Activated CD8-positive, alpha-beta T cell treated with anti-CD3 and anti-CD28 coated beads for 36 hours (primary cell): ENCODE results near the gene ADGRV1. TPM values are rescaled to one million over a fixed set of nuclear protein-coding genes. Genes with fewer than 3 reads are reported as not detected.

ENCODE experiments used
- ATAC-seq: fragments of 200-7000 bp; cut with Tn5 transposase; one replicate; pipeline ENCODE4 v1.10.0; 2021; ENCODE audit warnings: mild to moderate bottlenecking, moderate library complexity
- CTCF ChIA-PET: fragments of 350-600 bp; sonication (Branson Sonifier 250); formaldehyde crosslinking; loops from one replicate; lab custom pipeline; 2021; ENCODE audit warnings: antibody characterized with exemption; lab: Charles Lee
- POLR2A ChIA-PET: fragments of 350-600 bp; sonication (Branson Sonifier 250); formaldehyde crosslinking; loops from one replicate; lab custom pipeline; 2021; ENCODE audit warnings: antibody characterized with exemption; lab: Charles Lee
- DNase-seq: peaks from one replicate; pipeline ENCODE4 v3.0.0-alpha.2; 2020
- H3K27ac Mint-ChIP-seq: one replicate; pipeline ENCODE4 v1.8.0; 2021; ENCODE audit warnings: mild to moderate bottlenecking, mixed read lengths
- H3K27me3 Mint-ChIP-seq: one replicate; pipeline ENCODE4 v1.8.0; 2021; ENCODE audit warnings: mixed read lengths
- H3K36me3 Mint-ChIP-seq: one replicate; pipeline ENCODE4 v1.8.0; 2021; ENCODE audit warnings: low read depth, mixed read lengths
- H3K4me1 Mint-ChIP-seq: one replicate; pipeline ENCODE4 v1.8.0; 2021; ENCODE audit warnings: low read depth, mixed read lengths
- H3K4me3 Mint-ChIP-seq: one replicate; pipeline ENCODE4 v1.8.0; 2021; ENCODE audit warnings: mild to moderate bottlenecking, moderate library complexity, mixed read lengths
- H3K9me3 Mint-ChIP-seq: one replicate; pipeline ENCODE4 v1.8.0; 2021; ENCODE audit warnings: mixed read lengths
- CTCF ChIP-seq: fragments of 200-600 bp; IDR thresholded peaks from one replicate; pipeline ENCODE4 v1.8.0; 2022; ENCODE audit warnings: antibody characterized with exemption, mild to moderate bottlenecking
- intact Hi-C: fragments of 100-400 bp; cut with micrococcal nuclease; formaldehyde crosslinking; loops from one replicate; pipeline ENCODE4 v1.10.0; 2022
- total RNA-seq, 2 experiments: library from RNA; stranded (reverse); gene quantifications; one replicate each; pipeline ENCODE4 v1.2.3, GENCODE V29; 2021

Gene ADGRV1
- total RNA-seq, 2 experiments from 2014 or later, result 0.18 TPM; not detected in 1

GRCh38 chr5:91186101-91186500 is 627.5 kb downstream of the ADGRV1 start:
- intact Hi-C loops, result no loop called here
- CTCF ChIA-PET, result no interaction called here
- peaks cover 11% of the 10 kb centered on the region for H3K27me3 Mint-ChIP-seq
- H3K4me3 Mint-ChIP-seq, result no peak overlapping the region
- TF ChIP-seq CTCF, result no peak
- no peak for ATAC-seq
- H3K27ac Mint-ChIP-seq, result no peak overlapping the region
- no peaks in the 10 kb centered on the region for H3K9me3 Mint-ChIP-seq
- DNase-seq, result no peak
- no peaks in the 10 kb centered on the region for H3K36me3 Mint-ChIP-seq
- H3K4me1 Mint-ChIP-seq, result peaks cover 7% of the 10 kb centered on the region
- POLR2A ChIA-PET, result no interaction called here

GRCh38 chr5:91187032-91187431 is 628.4 kb downstream of the ADGRV1 start:
- Mint-ChIP-seq H3K4me3 (no peak overlapping the region), H3K36me3 (no peaks in the 10 kb centered on the region), H3K27me3 (peaks cover 11% of the 10 kb centered on the region), H3K9me3 (no peaks in the 10 kb centered on the region), H3K4me1 (peaks cover 7% of the 10 kb centered on the region), H3K27ac (no peak overlapping the region)
- DNase-seq (no peak), ATAC-seq (no peak)
- no peak for TF ChIP-seq CTCF
- POLR2A ChIA-PET, result no interaction called here
- CTCF ChIA-PET, result interaction anchor here (0.9 to 1.3 kb wide), 2 partner anchors 11 to 33 kb away, joined by 3 read pairs; no protein-coding TSS in a partner anchor
- intact Hi-C loops, result no loop called here

GRCh38 chr5:91188755-91189154 is 630.2 kb downstream of the ADGRV1 start:
- DNase-seq, result no peak
- H3K27ac Mint-ChIP-seq, result no peak overlapping the region
- intact Hi-C loops, result no loop called here
- TF ChIP-seq CTCF, result no peak
- H3K4me1 Mint-ChIP-seq, result peaks cover 3% of the 10 kb centered on the region
- no peak for ATAC-seq
- H3K4me3 Mint-ChIP-seq, result no peak overlapping the region
- no peaks in the 10 kb centered on the region for H3K36me3 Mint-ChIP-seq
- H3K9me3 Mint-ChIP-seq, result no peaks in the 10 kb centered on the region
- POLR2A ChIA-PET, result no interaction called here
- peaks cover 9% of the 10 kb centered on the region for H3K27me3 Mint-ChIP-seq
- CTCF ChIA-PET, result interaction anchor here (1.4 kb wide), 1 partner anchor 257 kb away, joined by 4 read pairs; no protein-coding TSS in a partner anchor

- no peak for ATAC-seq
- POLR2A ChIA-PET, result no interaction called here
- Mint-ChIP-seq H3K27me3 (peaks cover 6% of the 10 kb centered on the region), H3K9me3 (no peaks in the 10 kb centered on the region), H3K36me3 (no peaks in the 10 kb centered on the region), H3K4me3 (no peak overlapping the region), H3K27ac (no peak overlapping the region), H3K4me1 (no peaks in the 10 kb centered on the region)
- intact Hi-C loops, result no loop called here
- TF ChIP-seq CTCF, result no peak
- DNase-seq, result no peak
- CTCF ChIA-PET, result interaction anchor here (1.4 kb wide), 1 partner anchor 258 kb away, joined by 4 read pairs; no protein-coding TSS in a partner anchor
Measured at GRCh38 chr5:91189480-91190313, 631.1 kb downstream of the ADGRV1 start.

GRCh38 chr5:91190314-91190690 is 631.7 kb downstream of the ADGRV1 start:
- TF ChIP-seq CTCF, result no peak
- Mint-ChIP-seq H3K27ac (no peak overlapping the region), H3K4me1 (no peaks in the 10 kb centered on the region), H3K27me3 (peaks cover 6% of the 10 kb centered on the region), H3K9me3 (no peaks in the 10 kb centered on the region), H3K4me3 (no peak overlapping the region), H3K36me3 (no peaks in the 10 kb centered on the region)
- CTCF ChIA-PET, result interaction anchor here (1.4 kb wide), 1 partner anchor 258 kb away, joined by 4 read pairs; no protein-coding TSS in a partner anchor
- POLR2A ChIA-PET, result no interaction called here
- DNase-seq (no peak), ATAC-seq (no peak)
- intact Hi-C loops, result no loop called here
